ENCODE data around the gene MACROD2. TPM values are rescaled to one million over a fixed set of nuclear protein-coding genes. Genes with fewer than 3 reads are reported as not detected.

The MACROD2 gene
- total RNA-seq, 1 donor from 2014 or later, result 2.5 TPM

DNA sequence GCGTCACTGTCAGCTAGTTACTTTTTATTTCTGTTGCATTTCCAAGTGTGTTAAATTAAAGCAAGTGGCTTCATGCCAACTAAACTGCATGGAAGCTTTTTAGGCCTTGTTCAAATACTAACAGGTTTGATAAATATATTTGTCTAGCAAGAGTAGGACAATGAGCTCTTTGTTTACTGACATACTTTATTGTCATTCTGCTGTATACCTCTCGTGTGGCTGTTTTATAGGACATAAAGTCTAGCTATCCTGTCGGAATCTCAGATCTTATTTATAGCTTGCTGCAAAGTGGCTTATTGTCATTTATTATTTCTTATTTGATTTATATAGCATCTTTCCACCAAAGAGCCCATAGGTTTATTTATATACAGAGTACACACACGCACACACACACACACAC lies 1866.9 kb downstream of the MACROD2 start:
- DNase-seq (ENCODE audit: extremely low spot score, unreplicated experiment), result no peak
- H3K27me3 Mint-ChIP-seq (ENCODE audit: unreplicated experiment), result no peaks in the 10 kb centered on the region
- TF ChIP-seq, protein P1, sequence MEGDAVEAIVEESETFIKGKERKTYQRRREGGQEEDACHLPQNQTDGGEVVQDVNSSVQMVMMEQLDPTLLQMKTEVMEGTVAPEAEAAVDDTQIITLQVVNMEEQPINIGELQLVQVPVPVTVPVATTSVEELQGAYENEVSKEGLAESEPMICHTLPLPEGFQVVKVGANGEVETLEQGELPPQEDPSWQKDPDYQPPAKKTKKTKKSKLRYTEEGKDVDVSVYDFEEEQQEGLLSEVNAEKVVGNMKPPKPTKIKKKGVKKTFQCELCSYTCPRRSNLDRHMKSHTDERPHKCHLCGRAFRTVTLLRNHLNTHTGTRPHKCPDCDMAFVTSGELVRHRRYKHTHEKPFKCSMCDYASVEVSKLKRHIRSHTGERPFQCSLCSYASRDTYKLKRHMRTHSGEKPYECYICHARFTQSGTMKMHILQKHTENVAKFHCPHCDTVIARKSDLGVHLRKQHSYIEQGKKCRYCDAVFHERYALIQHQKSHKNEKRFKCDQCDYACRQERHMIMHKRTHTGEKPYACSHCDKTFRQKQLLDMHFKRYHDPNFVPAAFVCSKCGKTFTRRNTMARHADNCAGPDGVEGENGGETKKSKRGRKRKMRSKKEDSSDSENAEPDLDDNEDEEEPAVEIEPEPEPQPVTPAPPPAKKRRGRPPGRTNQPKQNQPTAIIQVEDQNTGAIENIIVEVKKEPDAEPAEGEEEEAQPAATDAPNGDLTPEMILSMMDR (IDR thresholded peaks at IDR 0.05), result no peak
- no peaks in the 10 kb centered on the region for H3K4me1 Mint-ChIP-seq (ENCODE audit: unreplicated experiment)
- no peaks in the 10 kb centered on the region for H3K9me3 Mint-ChIP-seq (ENCODE audit: unreplicated experiment)
- no peak overlapping the region for H3K27ac Mint-ChIP-seq (ENCODE audit: unreplicated experiment)
- no peaks in the 10 kb centered on the region for H3K36me3 Mint-ChIP-seq (ENCODE audit: unreplicated experiment)
- no peak overlapping the region for H3K4me3 Mint-ChIP-seq (ENCODE audit: unreplicated experiment)

DNA sequence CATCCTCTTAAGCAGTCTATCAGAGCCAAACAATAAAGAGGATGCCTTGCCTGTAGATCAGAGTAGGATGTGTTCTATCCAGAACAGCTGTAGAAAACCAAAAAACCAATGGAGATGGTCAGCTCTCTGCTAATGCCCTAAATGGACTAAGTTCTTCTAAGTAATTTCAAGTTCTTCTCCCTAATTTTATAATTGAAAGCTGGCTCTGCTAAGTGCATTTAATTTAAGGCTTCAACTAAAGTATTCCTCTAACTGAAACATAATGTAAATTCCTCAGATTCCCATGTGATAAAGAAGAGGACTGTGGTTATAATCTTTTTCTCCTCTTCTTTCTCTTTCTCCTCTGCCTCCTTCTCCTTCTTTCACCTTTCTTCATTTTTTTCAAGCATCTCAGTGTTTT lies 1868.4 kb downstream of the MACROD2 start:
- H3K36me3 Mint-ChIP-seq (ENCODE audit: unreplicated experiment), result no peaks in the 10 kb centered on the region
- TF ChIP-seq, protein P1 (IDR thresholded peaks at IDR 0.05), result no peak
- peaks cover 7% of the 10 kb centered on the region for H3K9me3 Mint-ChIP-seq (ENCODE audit: unreplicated experiment)
- H3K4me1 Mint-ChIP-seq (ENCODE audit: unreplicated experiment), result no peaks in the 10 kb centered on the region
- no peak overlapping the region for H3K4me3 Mint-ChIP-seq (ENCODE audit: unreplicated experiment)
- DNase-seq (ENCODE audit: extremely low spot score, unreplicated experiment), result no peak
- H3K27ac Mint-ChIP-seq (ENCODE audit: unreplicated experiment), result no peak overlapping the region
- H3K27me3 Mint-ChIP-seq (ENCODE audit: unreplicated experiment), result no peaks in the 10 kb centered on the region

DNA sequence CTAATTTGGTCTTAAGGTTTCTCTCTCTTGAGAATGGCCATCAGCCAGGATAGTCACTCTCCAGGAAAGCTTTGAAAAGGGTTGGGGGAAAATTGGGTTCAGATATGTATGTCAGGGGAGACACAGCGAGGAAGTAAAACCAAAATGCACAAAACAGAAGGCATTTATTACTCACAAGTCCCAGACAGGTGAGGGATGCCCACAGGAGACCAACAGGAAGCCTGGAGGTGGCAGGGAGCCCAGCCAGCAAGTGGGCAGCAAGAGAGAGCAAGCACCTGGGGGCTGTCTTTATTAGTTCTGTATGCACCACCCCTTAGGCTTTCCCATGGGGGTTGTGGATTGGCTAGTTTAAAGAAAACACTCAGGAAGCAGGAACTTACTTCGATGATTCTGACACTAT lies 1870.2 kb downstream of the MACROD2 start:
- no peak for DNase-seq (ENCODE audit: extremely low spot score, unreplicated experiment)
- no peak overlapping the region for H3K27ac Mint-ChIP-seq (ENCODE audit: unreplicated experiment)
- peaks cover 7% of the 10 kb centered on the region for H3K9me3 Mint-ChIP-seq (ENCODE audit: unreplicated experiment)
- TF ChIP-seq, protein P1 (IDR thresholded peaks at IDR 0.05), result no peak
- H3K36me3 Mint-ChIP-seq (ENCODE audit: unreplicated experiment), result no peaks in the 10 kb centered on the region
- no peaks in the 10 kb centered on the region for H3K4me1 Mint-ChIP-seq (ENCODE audit: unreplicated experiment)
- H3K4me3 Mint-ChIP-seq (ENCODE audit: unreplicated experiment), result no peak overlapping the region
- H3K27me3 Mint-ChIP-seq (ENCODE audit: unreplicated experiment), result no peaks in the 10 kb centered on the region

DNA sequence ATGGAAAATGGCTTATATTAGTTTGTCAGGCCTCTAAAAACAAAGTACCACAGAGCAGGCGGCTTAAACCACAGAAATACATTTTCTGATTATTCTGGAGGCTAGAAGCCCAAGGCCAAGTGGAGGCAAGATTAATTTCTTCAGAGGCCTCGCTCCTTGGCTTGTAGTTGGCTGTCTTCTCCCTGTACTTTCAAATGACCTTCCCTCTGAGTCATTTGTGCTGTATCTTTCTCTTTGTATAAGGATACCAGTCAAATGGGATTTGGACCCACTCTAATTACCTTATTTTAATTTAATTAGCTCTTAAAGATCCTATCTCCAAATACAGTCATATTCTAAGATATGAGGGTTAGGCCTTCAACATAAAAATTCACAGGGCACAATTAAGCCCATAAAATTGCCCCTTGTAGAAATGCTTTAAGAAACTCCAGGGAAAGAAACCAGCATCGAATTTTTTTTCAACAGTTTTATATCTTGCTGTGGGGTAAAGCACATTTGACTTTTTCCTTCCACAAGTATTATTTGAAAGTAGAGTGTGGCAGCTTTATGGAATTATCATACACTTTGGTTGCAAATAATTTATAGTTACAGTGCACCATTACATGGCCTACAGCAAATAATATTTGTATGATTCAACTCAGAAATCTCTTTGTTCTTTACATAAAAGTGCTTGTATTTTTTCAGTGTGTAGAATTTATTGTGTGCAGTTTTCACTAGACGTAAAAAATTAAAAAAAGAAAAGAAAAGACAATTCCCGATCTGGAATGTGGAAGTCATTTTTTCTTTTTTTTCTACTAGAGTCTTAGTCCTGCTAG lies 1871.8 kb downstream of the MACROD2 start:
- H3K4me1 Mint-ChIP-seq (ENCODE audit: unreplicated experiment), result no peaks in the 10 kb centered on the region
- no peak overlapping the region for H3K4me3 Mint-ChIP-seq (ENCODE audit: unreplicated experiment)
- H3K36me3 Mint-ChIP-seq (ENCODE audit: unreplicated experiment), result no peaks in the 10 kb centered on the region
- H3K27me3 Mint-ChIP-seq (ENCODE audit: unreplicated experiment), result no peaks in the 10 kb centered on the region
- peaks cover 7% of the 10 kb centered on the region for H3K9me3 Mint-ChIP-seq (ENCODE audit: unreplicated experiment)
- TF ChIP-seq, protein P1 (IDR thresholded peaks at IDR 0.05), result no peak
- no peak overlapping the region for H3K27ac Mint-ChIP-seq (ENCODE audit: unreplicated experiment)
- no peak for DNase-seq (ENCODE audit: extremely low spot score, unreplicated experiment)

DNA sequence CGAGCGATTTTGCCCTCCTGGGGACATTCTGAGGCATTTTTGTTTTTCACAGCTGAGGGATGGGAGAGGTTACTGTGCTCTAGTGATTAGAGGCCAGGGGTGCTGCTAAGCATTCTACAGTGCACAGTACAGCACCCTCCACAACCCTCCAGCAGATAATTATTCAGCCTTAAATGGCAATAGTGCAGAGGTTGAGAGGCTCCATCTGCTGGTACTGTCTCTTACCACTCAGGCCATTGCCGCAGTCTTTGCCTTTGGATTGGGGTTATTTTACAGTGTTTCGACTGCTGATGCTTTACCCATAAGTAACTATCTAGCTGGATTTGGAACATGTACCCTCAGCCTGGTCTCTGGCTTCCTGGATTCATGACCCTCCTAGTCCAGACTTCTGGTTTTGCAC lies 1872.6 kb downstream of the MACROD2 start:
- no peaks in the 10 kb centered on the region for H3K36me3 Mint-ChIP-seq (ENCODE audit: unreplicated experiment)
- no peaks in the 10 kb centered on the region for H3K4me1 Mint-ChIP-seq (ENCODE audit: unreplicated experiment)
- H3K4me3 Mint-ChIP-seq (ENCODE audit: unreplicated experiment), result no peak overlapping the region

More for the DNA sequence above, 1872.6 kb downstream of the MACROD2 start:
- Mint-ChIP-seq H3K9me3 (ENCODE audit: unreplicated experiment) (peaks cover 7% of the 10 kb centered on the region), H3K27me3 (ENCODE audit: unreplicated experiment) (no peaks in the 10 kb centered on the region), H3K27ac (ENCODE audit: unreplicated experiment) (no peak overlapping the region)
- DNase-seq (ENCODE audit: extremely low spot score, unreplicated experiment), result no peak
- TF ChIP-seq, protein P1 (IDR thresholded peaks at IDR 0.05), result peak; percentile 15

Measured in osteocyte (in vitro differentiated cells).